HG02970 (cell line): ENCODE measurements around the gene SPPL2B.

Experiments
- ATAC-seq: cut with Tn5 transposase; IDR thresholded peaks from one replicate; pipeline ENCODE4 v1.9.1; 2021; ENCODE audit warnings: mild to moderate bottlenecking, moderate library complexity, moderate number of reproducible peaks; ENCODE audit not compliant: unreplicated experiment, low FRiP score

The SPPL2B gene

GRCh38 chr19:2300533-2300932, 28.0 kb upstream of the SPPL2B start:
- no peak for ATAC-seq

- no peak for ATAC-seq
Observed at GRCh38 chr19:2302319-2303210, 25.9 kb upstream of the SPPL2B start.

- ATAC-seq = no peak
Observed at GRCh38 chr19:2303211-2303798, 25.2 kb upstream of the SPPL2B start.

DNA sequence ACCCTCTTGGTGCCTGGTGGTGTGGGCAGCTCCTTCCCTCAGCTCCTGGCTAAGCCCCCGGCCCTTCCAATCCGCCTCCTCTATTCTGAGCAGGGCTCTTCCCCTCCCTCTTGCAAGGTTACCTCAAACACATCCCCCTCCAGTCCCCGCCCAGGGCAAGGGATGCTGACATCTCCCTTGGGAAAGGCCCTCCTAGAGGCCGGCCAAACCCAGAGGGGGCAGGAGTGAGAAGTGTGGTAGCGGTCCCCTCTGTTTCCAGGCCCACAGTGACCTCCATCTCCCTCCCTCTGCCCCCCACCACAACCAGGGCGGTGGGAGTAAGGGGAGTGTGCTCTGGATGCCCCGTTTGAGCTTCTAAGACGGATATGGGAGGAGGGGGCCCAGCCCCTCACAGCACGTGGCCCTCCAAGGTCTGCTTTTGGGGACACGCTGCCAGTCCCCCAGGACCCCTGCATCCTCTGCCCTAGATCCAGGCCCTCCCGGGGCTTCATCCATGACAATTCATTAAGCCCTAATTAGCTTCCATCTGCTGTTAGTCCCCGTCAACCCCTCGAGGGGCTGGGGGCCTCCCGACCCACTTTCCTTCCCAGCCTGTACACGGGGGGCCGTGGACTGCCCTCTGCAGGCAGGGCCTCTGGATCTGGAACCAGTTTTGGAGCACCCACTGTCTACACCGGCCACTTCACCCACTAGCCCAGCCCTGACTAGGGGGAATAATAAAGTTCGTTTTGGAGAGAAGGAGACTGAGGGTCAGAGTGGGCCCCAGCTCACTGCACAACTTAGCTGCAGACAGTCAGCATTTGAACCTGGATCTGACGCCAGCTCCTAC, 22.8 kb upstream of the SPPL2B start:
- no peak for ATAC-seq

DNA sequence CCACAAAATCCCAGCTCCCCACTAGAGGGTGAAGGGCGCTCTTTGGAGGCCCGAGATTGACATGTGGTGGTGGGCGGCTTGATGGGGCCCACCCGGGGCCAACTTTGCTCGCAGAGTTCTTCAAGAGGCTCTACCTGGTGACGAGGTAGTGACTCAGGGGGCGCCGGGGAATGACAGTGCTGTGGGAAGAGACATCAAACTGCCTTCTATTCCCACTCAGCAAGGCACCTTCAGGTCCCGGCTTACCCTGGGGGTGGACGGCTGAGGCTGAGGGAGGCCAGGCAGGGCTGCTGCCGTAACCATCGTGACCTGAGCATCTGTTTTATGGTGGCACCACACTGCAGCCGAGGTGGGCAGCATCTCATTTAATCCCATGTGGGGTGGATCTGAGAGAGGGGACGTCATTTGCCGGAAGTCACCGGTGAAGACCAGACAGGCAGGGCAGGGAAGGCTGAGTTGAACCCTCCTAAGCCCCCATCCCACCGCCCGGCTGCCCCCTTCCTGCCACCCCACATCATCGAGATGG, 22.1 kb upstream of the SPPL2B start:
- no peak for ATAC-seq

GRCh38 chr19:2306971-2307370, 21.5 kb upstream of the SPPL2B start:
- ATAC-seq = no peak

DNA sequence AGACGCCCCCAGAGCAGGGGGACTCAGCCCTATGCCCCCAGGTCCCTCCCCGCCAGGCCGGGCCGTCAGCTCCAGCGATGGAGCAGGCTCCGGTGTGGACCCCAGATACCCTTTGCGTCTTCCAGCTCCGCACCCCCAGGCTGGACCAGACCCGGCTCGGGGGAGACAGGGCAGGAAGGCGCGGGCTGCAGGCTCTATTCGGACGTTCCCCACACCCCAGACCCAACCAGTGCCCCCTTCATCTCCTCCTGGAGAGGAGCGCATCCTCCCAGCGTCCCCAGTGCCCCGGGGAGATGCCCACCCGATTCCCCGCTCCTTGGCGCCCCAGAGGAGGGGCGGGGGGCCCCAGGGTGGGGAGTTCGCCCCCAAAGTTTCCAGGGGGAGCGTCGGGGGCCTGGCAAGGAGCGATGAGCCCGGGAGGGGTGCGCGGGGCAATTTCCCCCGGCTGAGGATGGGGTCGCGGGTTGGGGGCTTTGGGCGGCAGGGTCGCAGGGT, 20.9 kb upstream of the SPPL2B start:
- ATAC-seq = no peak

DNA sequence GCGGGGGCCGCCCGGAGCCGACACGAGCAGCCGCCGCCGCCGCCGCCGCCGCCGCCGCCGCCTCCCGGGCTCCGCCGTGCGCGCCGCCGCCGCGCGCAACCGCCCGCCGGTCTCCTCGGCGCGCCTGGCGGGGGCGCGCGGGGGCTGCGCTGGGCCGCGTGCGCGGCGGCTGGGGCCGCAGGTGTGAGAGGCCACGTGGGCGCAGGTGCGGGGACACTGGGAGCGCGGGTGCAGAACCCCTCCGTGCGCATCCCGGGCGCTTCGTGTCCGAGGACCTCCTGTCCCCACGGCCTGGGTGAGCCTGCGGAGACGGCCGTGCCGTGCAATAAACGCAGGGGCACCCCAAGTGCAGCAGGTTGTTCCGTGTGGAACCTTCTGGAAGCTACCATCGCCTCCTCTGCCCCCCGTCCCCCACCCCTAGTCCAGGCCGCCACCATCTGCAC, 20.3 kb upstream of the SPPL2B start, which contains the start of gene LINGO3:
Gene LINGO3 (minus strand): TSS at position 41 of the 443 bp plus-strand sequence. CDS start 16,378 bp downstream, outside the sequence.
- ATAC-seq = no peak

DNA sequence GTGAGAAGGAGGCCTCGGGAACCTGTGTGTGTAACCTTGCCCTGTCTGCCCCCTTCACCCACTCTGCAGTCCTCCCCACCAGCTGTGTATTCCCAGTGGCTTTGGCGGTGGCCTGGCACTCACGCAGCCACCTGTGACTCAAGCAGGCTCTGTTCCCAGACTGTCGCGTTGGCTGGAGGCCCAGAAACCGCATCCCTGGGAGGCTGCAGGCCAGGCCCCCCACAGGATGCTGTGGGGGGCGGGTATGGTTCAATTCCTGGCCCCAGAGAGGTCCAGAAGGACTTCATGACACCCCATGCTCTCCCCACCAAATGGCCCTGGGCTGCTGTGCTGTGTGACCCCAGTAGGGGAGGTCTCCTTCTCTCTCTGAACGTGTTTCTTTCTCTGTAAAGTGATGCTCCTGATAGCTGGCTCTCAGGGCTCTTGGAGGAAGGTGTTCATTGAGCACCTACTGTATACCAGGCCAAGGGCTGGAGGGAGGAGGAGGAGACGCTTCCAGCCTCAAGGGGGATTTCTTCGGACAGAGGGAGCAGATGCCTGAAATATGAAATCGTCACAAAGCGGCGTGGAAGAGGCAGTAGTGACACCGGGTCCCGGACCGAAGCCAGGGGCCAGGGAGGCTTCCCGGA, 18.6 kb upstream of the SPPL2B start:
- no peak for ATAC-seq

- no peak for ATAC-seq
Observed at GRCh38 chr19:2311093-2311492, 17.4 kb upstream of the SPPL2B start.

DNA sequence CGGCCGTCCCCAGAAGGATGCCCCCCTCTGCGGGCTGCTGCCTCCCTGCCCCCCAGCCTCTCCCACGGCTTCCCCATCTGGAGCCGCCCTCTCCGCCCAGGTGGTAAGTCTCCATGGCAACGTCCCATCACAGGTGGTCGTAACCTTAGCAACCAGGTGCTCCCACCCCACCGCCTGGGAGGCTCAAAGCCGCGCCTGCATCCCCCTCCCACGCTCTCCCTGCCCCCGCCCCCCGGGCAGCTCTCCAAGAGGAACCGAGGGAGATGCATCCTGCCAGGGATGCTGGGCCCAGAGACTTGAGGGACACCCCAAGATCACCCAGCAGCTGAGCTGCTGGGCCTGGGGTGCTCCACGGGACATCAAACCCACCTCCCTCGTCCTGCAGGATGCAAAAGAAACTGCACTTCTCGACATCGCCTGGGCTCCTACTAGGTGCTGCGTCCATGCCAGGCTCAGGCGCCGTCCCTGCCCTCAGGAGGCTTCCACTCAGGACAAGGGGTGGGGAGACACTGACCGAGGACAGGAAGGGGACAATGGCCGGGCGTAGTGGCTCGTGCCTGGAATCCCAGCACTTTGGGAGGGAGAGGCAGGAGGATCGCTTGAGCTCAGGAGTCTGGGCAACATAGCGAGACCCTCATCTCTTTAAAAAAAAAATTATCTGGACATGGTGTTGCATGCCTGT, 15.5 kb upstream of the SPPL2B start:
- no peak for ATAC-seq

- no peak for ATAC-seq
Observed at GRCh38 chr19:2315121-2315817, 13.2 kb upstream of the SPPL2B start.

- no peak for ATAC-seq
Observed at GRCh38 chr19:2315818-2316353, 12.6 kb upstream of the SPPL2B start.

- no peak for ATAC-seq
Observed at GRCh38 chr19:2317300-2317699, 11.2 kb upstream of the SPPL2B start.

- ATAC-seq = no peak
Observed at GRCh38 chr19:2317756-2318155, 10.7 kb upstream of the SPPL2B start.

DNA sequence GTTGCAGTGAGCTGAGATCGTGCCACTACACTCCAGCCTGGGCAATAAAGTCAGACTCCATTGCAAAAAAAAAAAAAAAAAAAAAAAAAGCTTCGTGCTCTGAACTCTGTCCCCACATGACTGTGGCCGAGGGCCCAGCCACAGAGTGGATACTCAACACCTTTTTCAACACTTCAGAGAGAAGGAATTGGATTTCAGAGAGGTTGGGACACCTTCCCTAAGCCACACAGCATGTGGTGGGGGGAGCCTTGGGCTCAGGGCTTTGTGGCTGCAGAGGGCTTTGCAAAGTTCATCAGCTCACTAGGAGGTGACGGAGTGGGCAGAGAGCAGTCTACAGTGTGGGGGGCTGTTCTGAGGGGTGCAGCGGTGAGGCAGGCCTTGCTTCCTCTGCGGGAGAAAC, 9.6 kb upstream of the SPPL2B start:
- ATAC-seq = no peak

- ATAC-seq = no peak
Observed at GRCh38 chr19:2319551-2319950, 8.9 kb upstream of the SPPL2B start.

GRCh38 chr19:2320049-2320448, 8.4 kb upstream of the SPPL2B start:
- ATAC-seq = no peak

GRCh38 chr19:2320939-2321338, 7.5 kb upstream of the SPPL2B start:
- ATAC-seq = no peak
